Muscle layer of colon (tissue), 2 donors: ENCODE measurements around the gene OR10T2.
"Not testable (repeated sequence)": the region's sequence is repeated elsewhere in the genome, so short reads cannot be mapped to it uniquely, and the experiment has no call there.

Source experiments
- H3K27ac ChIP-seq: one replicate; pipeline ENCODE4 v1.7.0; 2013; ENCODE audit warnings: low read depth, mild to moderate bottlenecking, low read length, moderate library complexity
- H3K27me3 ChIP-seq, 2 donors: one replicate each; pipeline ENCODE4 v1.7.0; 2013; ENCODE audit warnings: low read length in 2 of 2, mild to moderate bottlenecking in 2 of 2; ENCODE audit not compliant: insufficient read depth in 2 of 2, control insufficient read depth in 1 of 2
- H3K36me3 ChIP-seq: one replicate; pipeline ENCODE4 v1.7.0; 2013; ENCODE audit warnings: mild to moderate bottlenecking, low read length; ENCODE audit not compliant: insufficient read depth
- H3K4me1 ChIP-seq: one replicate; pipeline ENCODE4 v1.7.0; 2013; ENCODE audit warnings: mild to moderate bottlenecking, low read length; ENCODE audit not compliant: insufficient read depth
- H3K4me3 ChIP-seq, 2 donors: one replicate each; pipeline ENCODE4 v1.7.0; 2013; ENCODE audit warnings: low read length in 2 of 2, low read depth in 1 of 2, mild to moderate bottlenecking in 1 of 2, moderate library complexity in 1 of 2
- H3K9ac ChIP-seq: one replicate; pipeline ENCODE4 v1.7.0; 2013; ENCODE audit warnings: low read length
- H3K9me3 ChIP-seq: one replicate; pipeline ENCODE4 v1.7.0; 2013; ENCODE audit warnings: mild to moderate bottlenecking, low read length
- donor health status: abdominal sarcoma.
- donor health status: Adenocarcinoma of cecum.

The OR10T2 gene

GRCh38 chr1:158398818-158399514, at the start of gene OR10T2:
TSS of gene OR10T2 (minus strand) at chr1:158399466. CDS start at chr1:158399466, 0 bp downstream.
- Histone ChIP-seq H3K9ac (no peak within 1 kb of the TSS), H3K4me3 (no peak within 1 kb of the TSS), H3K27ac (no peak within 1 kb of the TSS), H3K36me3 (no peaks in the 10 kb centered on the region), H3K4me1 (no peaks in the 10 kb centered on the region), H3K27me3 (no peaks in the 10 kb centered on the region), H3K9me3 (no peaks in the 10 kb centered on the region)

GRCh38 chr1:158445376-158445775, 46.1 kb upstream of the OR10T2 start:
- Histone ChIP-seq H3K4me3 (no peak overlapping the region), H3K27me3 (no peaks in the 10 kb centered on the region), H3K9me3 (no peaks in the 10 kb centered on the region), H3K4me1 (no peaks in the 10 kb centered on the region), H3K36me3 (no peaks in the 10 kb centered on the region), H3K9ac (no peak overlapping the region), H3K27ac (no peak overlapping the region)

GRCh38 chr1:158434741-158435140, 35.5 kb upstream of the OR10T2 start:
- Histone ChIP-seq H3K9me3 (no peaks in the 10 kb centered on the region), H3K36me3 (no peaks in the 10 kb centered on the region), H3K9ac (no peak overlapping the region), H3K4me1 (no peaks in the 10 kb centered on the region), H3K27me3 (no peaks in the 10 kb centered on the region), H3K4me3 (no peak overlapping the region), H3K27ac (no peak overlapping the region)

GRCh38 chr1:158430163-158430562, 30.9 kb upstream of the OR10T2 start:
- not testable (repeated sequence) for H3K27ac ChIP-seq, H3K4me3 ChIP-seq, H3K4me1 ChIP-seq, H3K9ac ChIP-seq, H3K36me3 ChIP-seq, H3K9me3 ChIP-seq, H3K27me3 ChIP-seq

- no peak within 1 kb of the TSS for H3K9ac ChIP-seq
- no peak within 1 kb of the TSS for H3K27ac ChIP-seq
- H3K27me3 ChIP-seq, result no peaks in the 10 kb centered on the region
- no peak within 1 kb of the TSS for H3K4me3 ChIP-seq
- no peaks in the 10 kb centered on the region for H3K36me3 ChIP-seq
- no peaks in the 10 kb centered on the region for H3K4me1 ChIP-seq
- no peaks in the 10 kb centered on the region for H3K9me3 ChIP-seq
Measured at GRCh38 chr1:158426137-158426536, 26.9 kb upstream of the OR10T2 start, which contains the start of gene OR10K2. TSS of gene OR10K2 (minus strand) at chr1:158426237. CDS start at chr1:158420866, 5,371 bp downstream.

GRCh38 chr1:158425027-158425426, 25.8 kb upstream of the OR10T2 start:
- H3K9ac ChIP-seq, result no peak overlapping the region
- no peak overlapping the region for H3K4me3 ChIP-seq

GRCh38 chr1:158422212-158422611, 22.9 kb upstream of the OR10T2 start:
- H3K4me3 ChIP-seq, result no peak overlapping the region
- no peaks in the 10 kb centered on the region for H3K27me3 ChIP-seq
- no peaks in the 10 kb centered on the region for H3K36me3 ChIP-seq
- H3K9me3 ChIP-seq, result no peaks in the 10 kb centered on the region
- H3K4me1 ChIP-seq, result no peaks in the 10 kb centered on the region
- no peak overlapping the region for H3K27ac ChIP-seq
- H3K9ac ChIP-seq, result no peak overlapping the region

More at GRCh38 chr1:158425027-158425426, 25.8 kb upstream of the OR10T2 start:
- H3K4me1 ChIP-seq, result no peaks in the 10 kb centered on the region
- H3K36me3 ChIP-seq, result no peaks in the 10 kb centered on the region
- H3K9me3 ChIP-seq, result no peaks in the 10 kb centered on the region
- no peaks in the 10 kb centered on the region for H3K27me3 ChIP-seq
- no peak overlapping the region for H3K27ac ChIP-seq

- Histone ChIP-seq H3K9ac (no peak overlapping the region), H3K27ac (no peak overlapping the region), H3K4me3 (no peak overlapping the region), H3K9me3 (no peaks in the 10 kb centered on the region), H3K36me3 (no peaks in the 10 kb centered on the region), H3K27me3 (no peaks in the 10 kb centered on the region), H3K4me1 (no peaks in the 10 kb centered on the region)
Measured at GRCh38 chr1:158417586-158417985, 18.3 kb upstream of the OR10T2 start.

GRCh38 chr1:158414651-158415345, 15.5 kb upstream of the OR10T2 start:
- H3K4me3 ChIP-seq, result no peak overlapping the region
- H3K27me3 ChIP-seq, result no peaks in the 10 kb centered on the region
- no peaks in the 10 kb centered on the region for H3K36me3 ChIP-seq
- H3K9ac ChIP-seq, result no peak overlapping the region
- H3K9me3 ChIP-seq, result no peaks in the 10 kb centered on the region
- no peaks in the 10 kb centered on the region for H3K4me1 ChIP-seq
- H3K27ac ChIP-seq, result no peak overlapping the region

- H3K9me3 ChIP-seq, result no peaks in the 10 kb centered on the region
- H3K36me3 ChIP-seq, result no peaks in the 10 kb centered on the region
- no peak overlapping the region for H3K27ac ChIP-seq
- H3K4me1 ChIP-seq, result no peaks in the 10 kb centered on the region
- no peaks in the 10 kb centered on the region for H3K27me3 ChIP-seq
- no peak overlapping the region for H3K4me3 ChIP-seq
- H3K9ac ChIP-seq, result no peak overlapping the region
Measured at GRCh38 chr1:158407092-158407491, 7.8 kb upstream of the OR10T2 start.

- Histone ChIP-seq H3K4me1 (no peaks in the 10 kb centered on the region), H3K9ac (no peak overlapping the region), H3K27me3 (no peaks in the 10 kb centered on the region), H3K4me3 (no peak overlapping the region), H3K27ac (no peak overlapping the region), H3K9me3 (no peaks in the 10 kb centered on the region), H3K36me3 (no peaks in the 10 kb centered on the region)
Measured at GRCh38 chr1:158400871-158401270, 1.6 kb upstream of the OR10T2 start.

GRCh38 chr1:158396646-158397045, 2.6 kb downstream of the OR10T2 start:
- Histone ChIP-seq H3K9ac (no peak overlapping the region), H3K27ac (no peak overlapping the region), H3K27me3 (no peaks in the 10 kb centered on the region), H3K9me3 (no peaks in the 10 kb centered on the region), H3K4me1 (no peaks in the 10 kb centered on the region), H3K4me3 (no peak overlapping the region), H3K36me3 (no peaks in the 10 kb centered on the region)
